Muscle of back (tissue), 11 donors: Measurements from ENCODE around the gene TNFRSF4. TPM values are rescaled to one million over a fixed set of nuclear protein-coding genes. Genes with fewer than 3 reads are reported as not detected.

Experiments
- DNase-seq, 3 donors: peaks; one replicate each; pipeline versions ENCODE4 v3.0.0 to v3.0.0-alpha.2; 2013
- polyA plus RNA-seq, 10 donors: library from polyadenylated mRNA; unstranded; fragments of 120-200 nt; gene quantifications; one replicate each; pipeline ENCODE4 v1.2.1, GENCODE V29; 2013; ENCODE audit not compliant: insufficient read length in 10 of 10

The TNFRSF4 gene
- polyA plus RNA-seq, 10 donors, result 1.0 to 3.7 (median 2.0) TPM

- DNase-seq, result no peak
Observed at GRCh38 chr1:1170215-1171091, 43.5 kb downstream of the TNFRSF4 start.

DNA sequence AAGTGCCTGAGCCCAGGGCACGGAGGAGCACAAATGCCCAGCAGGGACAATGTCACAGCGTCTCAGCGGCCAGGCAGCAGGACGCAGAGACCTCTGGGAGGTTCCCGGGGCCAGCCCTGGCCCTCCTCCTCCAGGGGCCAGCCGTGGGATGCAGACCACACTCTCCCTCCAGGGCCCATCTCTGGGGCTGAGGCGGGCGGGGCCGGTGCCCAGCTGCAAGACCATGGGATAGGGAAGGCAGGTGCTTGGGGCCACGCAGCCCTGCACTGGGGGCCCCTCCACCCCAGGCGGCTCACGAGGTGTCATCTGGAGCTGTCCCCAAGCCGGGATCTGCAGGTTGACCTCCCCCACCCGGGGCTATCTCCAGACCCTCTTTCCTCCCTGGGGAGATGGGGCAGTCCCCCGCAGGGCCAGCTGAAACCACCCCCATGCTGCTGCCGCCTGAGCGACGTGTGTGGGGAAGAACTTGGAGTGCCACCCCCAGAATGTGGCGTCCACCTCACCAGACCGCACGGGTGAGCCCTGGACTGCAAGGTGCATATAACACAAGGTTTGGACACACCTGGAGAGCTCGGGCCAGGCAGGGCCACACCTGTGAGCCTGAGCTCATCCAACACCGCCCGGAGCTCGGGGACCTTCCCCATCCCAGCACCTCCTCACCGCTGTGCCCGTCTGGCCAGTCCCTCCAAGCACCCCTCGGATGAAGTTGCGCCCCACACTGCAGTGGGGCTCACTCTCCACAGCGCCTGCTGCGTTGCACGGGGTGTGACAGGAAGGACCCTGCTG is 44.3 kb downstream of the TNFRSF4 start:
- DNase-seq, result no peak

- no peak for DNase-seq
Observed at GRCh38 chr1:1168451-1169411, 45.2 kb downstream of the TNFRSF4 start.

GRCh38 chr1:1167841-1168450 is 46.0 kb downstream of the TNFRSF4 start:
- DNase-seq, result no peak

GRCh38 chr1:1167398-1167821 is 46.5 kb downstream of the TNFRSF4 start:
- no peak for DNase-seq

DNA sequence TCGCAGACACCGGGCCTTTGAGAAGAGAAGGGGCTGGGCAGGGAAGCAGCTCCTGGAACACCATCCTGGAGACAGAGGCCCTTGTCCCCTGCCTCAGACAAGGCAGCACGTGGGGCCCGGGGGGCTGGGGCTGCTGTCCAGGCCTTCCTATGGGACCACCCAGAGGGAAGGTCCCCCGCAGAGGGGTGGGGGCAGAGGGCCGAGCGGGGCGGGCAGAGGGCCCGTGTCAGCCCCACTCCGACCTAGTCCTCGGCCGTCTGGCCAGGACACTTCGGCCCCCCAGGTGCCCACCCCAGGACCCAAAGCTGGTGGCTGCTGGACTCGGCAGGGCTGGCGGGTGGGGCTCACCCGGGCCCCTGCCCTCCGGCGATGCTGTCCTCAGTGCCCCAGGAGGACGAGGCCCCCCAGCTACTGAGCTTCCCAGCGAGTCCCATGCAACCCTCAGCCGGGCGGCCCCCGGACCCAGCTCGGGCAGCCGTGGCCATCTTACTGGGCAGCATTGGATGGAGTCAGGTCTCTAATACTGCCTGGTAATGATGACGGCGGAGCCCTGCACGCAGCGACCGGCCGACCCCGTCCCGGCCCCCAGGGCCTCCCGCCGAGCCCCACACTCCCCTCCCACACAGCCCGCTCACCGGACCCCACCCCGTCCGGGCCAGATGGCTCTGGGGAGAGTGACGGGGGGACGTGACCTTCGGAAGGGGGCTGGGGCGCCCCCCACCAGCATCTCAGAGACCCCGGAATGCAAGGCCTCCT is 47.1 kb downstream of the TNFRSF4 start:
- DNase-seq, result no peak

- DNase-seq, result no peak
Observed at GRCh38 chr1:1165900-1166421, 48.0 kb downstream of the TNFRSF4 start.

DNA sequence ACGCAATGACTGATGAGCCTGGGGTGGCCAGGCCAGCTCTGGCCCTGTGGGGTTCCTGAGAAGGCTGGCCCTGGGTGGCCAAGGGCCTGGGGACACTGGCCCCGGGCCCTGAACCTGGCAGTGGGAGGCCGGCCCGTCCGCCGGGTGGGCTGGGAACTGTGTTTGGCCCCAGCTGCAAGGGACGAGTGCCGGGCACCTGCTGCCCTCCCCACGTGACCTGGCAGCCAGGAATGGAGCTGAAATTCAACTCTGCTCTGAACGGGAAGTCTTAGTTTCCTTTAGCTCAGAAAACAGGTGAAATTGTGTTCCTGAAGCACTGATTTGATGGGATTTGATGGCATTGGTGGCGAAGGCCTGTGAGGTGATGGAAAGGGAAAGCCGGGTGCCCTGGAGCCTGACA is 48.5 kb downstream of the TNFRSF4 start:
- DNase-seq, result no peak

- DNase-seq, result no peak
Observed at GRCh38 chr1:1164701-1165451, 49.1 kb downstream of the TNFRSF4 start.

DNA sequence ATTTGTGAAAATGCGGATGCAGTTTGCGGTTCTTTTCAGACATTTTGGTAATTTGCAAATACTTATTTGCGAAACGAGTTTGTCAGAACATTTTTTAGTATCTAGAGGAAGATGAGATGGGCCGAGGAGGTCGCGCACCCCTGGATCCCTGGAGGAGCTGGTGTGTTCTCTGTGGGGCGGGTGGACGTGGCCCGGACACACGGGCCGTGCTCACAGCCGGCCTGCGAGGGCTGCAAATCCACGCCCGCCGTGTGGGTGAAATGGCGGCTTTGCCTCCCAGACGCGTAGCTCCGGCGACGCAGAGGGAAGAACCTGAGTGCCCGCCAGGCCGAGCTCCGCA is 49.6 kb downstream of the TNFRSF4 start:
- DNase-seq, result no peak

- DNase-seq, result no peak
Observed at GRCh38 chr1:1163538-1164070, 50.3 kb downstream of the TNFRSF4 start.

GRCh38 chr1:1162597-1163537 is 51.1 kb downstream of the TNFRSF4 start:
- DNase-seq, result no peak

GRCh38 chr1:1161683-1162079 is 52.3 kb downstream of the TNFRSF4 start:
- no peak for DNase-seq

Other genes starting within 250 kb of the TNFRSF4 start
- 1 to 10 TPM in 2 of 10 donors, under 1 TPM in 3, not detected in 5; 0.10 to 1.3 (median 0.25) TPM for gene PLEKHN1, start 247.7 kb downstream of the TNFRSF4 start, polyA plus RNA-seq
- 1 to 10 TPM in 9 of 10 donors, under 1 TPM in 1; 0.97 to 2.9 (median 1.6) TPM for gene PERM1, start 232.1 kb downstream of the TNFRSF4 start, polyA plus RNA-seq
- 10 to 100 TPM in 9 of 10 donors, 1 to 10 TPM in 1; 7.4 to 18.4 (median 12.8) TPM for gene HES4, start 214.1 kb downstream of the TNFRSF4 start, polyA plus RNA-seq
- gene ISG15, start 200.7 kb downstream of the TNFRSF4 start, polyA plus RNA-seq, result 10 to 100 TPM in 1 of 10 donors, 1 to 10 TPM in 9; 5.5 to 11.3 (median 7.9) TPM
- 10 to 100 TPM; 28.4 to 83.9 (median 44.4) TPM for gene AGRN, start 194.0 kb downstream of the TNFRSF4 start, polyA plus RNA-seq
- gene RNF223, start 139.8 kb downstream of the TNFRSF4 start, polyA plus RNA-seq, result under 1 TPM in 5 of 10 donors, not detected in 5; 0.08 to 0.16 (median 0.11) TPM
- 1 to 10 TPM; 3.8 to 7.1 (median 4.6) TPM for gene C1orf159, start 98.1 kb downstream of the TNFRSF4 start, polyA plus RNA-seq
- under 1 TPM in 7 of 10 donors, not detected in 3; 0.13 to 0.50 (median 0.27) TPM for gene TTLL10, start 40.3 kb downstream of the TNFRSF4 start, polyA plus RNA-seq
- 1 to 10 TPM; 1.9 to 4.6 (median 2.9) TPM for gene TNFRSF18, start 7.6 kb downstream of the TNFRSF4 start, polyA plus RNA-seq
- 100 to 1,000 TPM in 2 of 10 donors, 10 to 100 TPM in 8; 73.5 to 121 (median 88.5) TPM for gene SDF4, start 17.8 kb upstream of the TNFRSF4 start, polyA plus RNA-seq
- 10 to 100 TPM; 12.1 to 21.2 (median 15.6) TPM for gene B3GALT6, start 18.1 kb upstream of the TNFRSF4 start, polyA plus RNA-seq
- gene C1QTNF12, start 32.6 kb upstream of the TNFRSF4 start, polyA plus RNA-seq, result 1 to 10 TPM; 1.0 to 6.7 (median 2.7) TPM
- 10 to 100 TPM; 34.4 to 46.8 (median 38.4) TPM for gene UBE2J2, start 59.7 kb upstream of the TNFRSF4 start, polyA plus RNA-seq
- gene SCNN1D, start 66.3 kb upstream of the TNFRSF4 start, polyA plus RNA-seq, result 1 to 10 TPM; 2.7 to 8.5 (median 4.2) TPM
- gene ACAP3, start 93.8 kb upstream of the TNFRSF4 start, polyA plus RNA-seq, result 10 to 100 TPM; 23.6 to 57.8 (median 40.0) TPM
- gene PUSL1, start 94.4 kb upstream of the TNFRSF4 start, polyA plus RNA-seq, result 1 to 10 TPM; 4.1 to 9.3 (median 6.4) TPM
- gene INTS11, start 110.5 kb upstream of the TNFRSF4 start, polyA plus RNA-seq, result 100 to 1,000 TPM in 1 of 10 donors, 10 to 100 TPM in 9; 60.2 to 107 (median 73.9) TPM
- 10 to 100 TPM; 10.6 to 17.2 (median 14.0) TPM for gene CPTP, start 110.6 kb upstream of the TNFRSF4 start, polyA plus RNA-seq
- gene TAS1R3, start 117.1 kb upstream of the TNFRSF4 start, polyA plus RNA-seq, result 1 to 10 TPM; 1.4 to 3.2 (median 1.9) TPM
- gene DVL1, start 135.3 kb upstream of the TNFRSF4 start, polyA plus RNA-seq, result 10 to 100 TPM; 26.6 to 50.4 (median 34.9) TPM
- 100 to 1,000 TPM in 2 of 10 donors, 10 to 100 TPM in 8; 52.6 to 111 (median 69.8) TPM for gene MXRA8, start 144.4 kb upstream of the TNFRSF4 start, polyA plus RNA-seq
- gene AURKAIP1, start 161.1 kb upstream of the TNFRSF4 start, polyA plus RNA-seq, result 10 to 100 TPM; 44.1 to 80.7 (median 57.9) TPM
- 100 to 1,000 TPM in 9 of 10 donors, 10 to 100 TPM in 1; 99.5 to 280 (median 146) TPM for gene CCNL2, start 185.2 kb upstream of the TNFRSF4 start, polyA plus RNA-seq
- 100 to 1,000 TPM in 7 of 10 donors, 10 to 100 TPM in 3; 93.2 to 116 (median 110) TPM for gene MRPL20, start 193.1 kb upstream of the TNFRSF4 start, polyA plus RNA-seq
- gene ANKRD65, start 207.1 kb upstream of the TNFRSF4 start, polyA plus RNA-seq, result 10 to 100 TPM; 10.3 to 15.7 (median 14.3) TPM
- 10 to 100 TPM; 39.3 to 78.6 (median 50.7) TPM for gene VWA1, start 221.5 kb upstream of the TNFRSF4 start, polyA plus RNA-seq
- 1 to 10 TPM in 1 of 10 donors, under 1 TPM in 9; 0.25 to 1.5 (median 0.61) TPM for gene ATAD3C, start 235.5 kb upstream of the TNFRSF4 start, polyA plus RNA-seq